ENCODE results near the gene HLA-DRA.
"Not testable (repeated sequence)": the region's sequence is repeated elsewhere in the genome, so short reads cannot be mapped to it uniquely, and the experiment has no call there.

DNA sequence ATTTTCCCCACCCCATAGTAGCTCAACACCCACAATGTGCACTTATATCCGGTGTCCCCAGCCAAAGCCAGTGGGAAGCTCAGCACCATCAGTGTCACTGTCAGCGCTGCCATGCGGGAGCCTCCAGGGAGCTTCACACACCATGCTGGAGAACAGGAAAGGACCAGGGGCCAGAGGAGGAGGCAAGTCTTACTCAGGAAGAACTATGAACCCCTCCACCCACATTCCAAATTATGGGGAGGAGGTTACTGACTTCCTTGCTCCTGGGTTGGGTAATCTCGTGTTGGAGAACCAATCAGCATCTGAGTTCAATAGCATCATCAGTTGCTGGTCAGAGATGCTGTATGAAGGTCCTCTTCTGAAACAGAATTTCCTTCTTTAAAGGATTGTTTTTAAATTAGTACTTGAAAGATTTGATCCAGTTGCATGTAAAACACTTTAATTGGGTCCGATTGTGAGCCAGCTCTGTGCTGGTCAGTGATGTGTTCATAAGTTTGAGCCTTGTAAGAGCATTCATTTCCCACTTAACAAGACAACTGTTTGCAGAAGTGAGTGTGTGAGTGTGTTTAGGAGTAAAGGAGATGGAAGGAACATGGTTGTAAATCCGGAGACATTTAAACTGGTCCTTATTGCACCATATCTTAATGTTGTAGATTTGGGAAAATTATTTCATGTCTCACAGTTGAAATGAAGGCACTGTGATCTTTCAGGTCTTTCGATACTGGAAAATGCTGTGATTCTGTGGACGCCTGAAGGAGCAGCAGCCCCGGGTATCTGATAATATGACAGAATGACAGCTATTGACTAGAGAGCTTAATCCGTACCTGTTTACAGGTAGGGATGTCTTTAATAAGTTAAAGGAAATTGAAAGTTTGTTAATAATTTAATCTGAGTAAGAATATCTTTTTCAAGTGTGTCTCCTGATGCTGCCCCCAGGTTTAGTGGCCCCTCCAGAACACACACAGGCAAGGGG lies 34.0 kb downstream of the HLA-DRA start:
- not testable (repeated sequence) for TF ChIP-seq EZH2 (IDR thresholded peaks at IDR 0.05); POLR2AphosphoS5 (IDR thresholded peaks at IDR 0.05; ENCODE audit: borderline replicate concordance, low read depth, low read length)
